ENCODE data around the gene RAB9A.

Gene RAB9A

GRCh38 chrX:13688384-13688957, 457 bp upstream of the RAB9A start:
- no peaks in the 10 kb centered on the region for H3K9me3 Mint-ChIP-seq (ENCODE audit: low read depth)
- H3K4me3 Mint-ChIP-seq, result peak overlapping the region; percentile 95
- H3K36me3 Mint-ChIP-seq, result no peaks in the 10 kb centered on the region
- H3K27me3 Mint-ChIP-seq, result no peaks in the 10 kb centered on the region
- peaks cover 57% of the 10 kb centered on the region for H3K4me1 Mint-ChIP-seq (ENCODE audit: low read depth)
- H3K27ac Mint-ChIP-seq, result peak overlapping the region; percentile 94

DNA sequence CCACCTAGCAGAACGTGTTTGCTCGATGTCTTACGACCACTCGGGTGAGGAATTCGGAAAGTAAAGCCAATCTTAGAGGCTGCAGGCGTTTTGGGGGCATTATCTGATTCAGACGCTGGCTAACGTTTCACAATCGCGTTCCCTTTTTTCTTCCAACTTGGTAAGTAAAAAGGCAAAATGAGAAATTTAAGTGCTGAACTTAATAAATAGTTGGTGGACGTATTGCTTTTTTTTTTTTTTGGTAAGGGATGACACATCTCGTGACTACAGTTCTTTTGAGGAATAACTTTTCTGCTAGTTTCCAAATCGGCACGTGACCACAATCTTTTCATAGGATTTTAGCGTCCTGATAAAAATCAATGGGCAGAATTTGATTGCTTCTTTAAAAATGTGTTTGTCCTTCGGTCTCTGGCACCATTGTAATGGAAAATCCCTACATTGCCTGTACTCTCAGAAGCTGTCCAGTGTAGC, 848 bp downstream of the RAB9A start:
- Mint-ChIP-seq H3K27me3 (no peaks in the 10 kb centered on the region), H3K27ac (peak overlapping the region; percentile 83), H3K4me3 (peak overlapping the region; percentile 95), H3K4me1 (ENCODE audit: low read depth) (peaks cover 67% of the 10 kb centered on the region), H3K36me3 (no peaks in the 10 kb centered on the region), H3K9me3 (ENCODE audit: low read depth) (no peaks in the 10 kb centered on the region)

- no peaks in the 10 kb centered on the region for H3K27me3 Mint-ChIP-seq
- peaks cover 69% of the 10 kb centered on the region for H3K4me1 Mint-ChIP-seq (ENCODE audit: low read depth)
- peak overlapping the region; percentile 95 for H3K4me3 Mint-ChIP-seq
- H3K36me3 Mint-ChIP-seq, result no peaks in the 10 kb centered on the region
- peak overlapping the region; percentile 83 for H3K27ac Mint-ChIP-seq
- no peaks in the 10 kb centered on the region for H3K9me3 Mint-ChIP-seq (ENCODE audit: low read depth)
These were observed 1.9 kb downstream of the RAB9A start for GRCh38 chrX:13690836-13691235.

- Mint-ChIP-seq H3K4me1 (ENCODE audit: low read depth) (peaks cover 73% of the 10 kb centered on the region), H3K36me3 (no peaks in the 10 kb centered on the region), H3K9me3 (ENCODE audit: low read depth) (no peaks in the 10 kb centered on the region), H3K4me3 (no peak overlapping the region), H3K27ac (peak overlapping the region; percentile 78), H3K27me3 (no peaks in the 10 kb centered on the region)
These were observed 3.0 kb downstream of the RAB9A start for GRCh38 chrX:13691841-13692371.

- H3K4me3 Mint-ChIP-seq, result peak overlapping the region; percentile 42
- H3K27me3 Mint-ChIP-seq, result no peaks in the 10 kb centered on the region
- no peaks in the 10 kb centered on the region for H3K36me3 Mint-ChIP-seq
- H3K9me3 Mint-ChIP-seq (ENCODE audit: low read depth), result no peaks in the 10 kb centered on the region
- peaks cover 73% of the 10 kb centered on the region for H3K4me1 Mint-ChIP-seq (ENCODE audit: low read depth)
- H3K27ac Mint-ChIP-seq, result peak overlapping the region; percentile 78
These were observed 3.9 kb downstream of the RAB9A start for GRCh38 chrX:13692771-13693231.

DNA sequence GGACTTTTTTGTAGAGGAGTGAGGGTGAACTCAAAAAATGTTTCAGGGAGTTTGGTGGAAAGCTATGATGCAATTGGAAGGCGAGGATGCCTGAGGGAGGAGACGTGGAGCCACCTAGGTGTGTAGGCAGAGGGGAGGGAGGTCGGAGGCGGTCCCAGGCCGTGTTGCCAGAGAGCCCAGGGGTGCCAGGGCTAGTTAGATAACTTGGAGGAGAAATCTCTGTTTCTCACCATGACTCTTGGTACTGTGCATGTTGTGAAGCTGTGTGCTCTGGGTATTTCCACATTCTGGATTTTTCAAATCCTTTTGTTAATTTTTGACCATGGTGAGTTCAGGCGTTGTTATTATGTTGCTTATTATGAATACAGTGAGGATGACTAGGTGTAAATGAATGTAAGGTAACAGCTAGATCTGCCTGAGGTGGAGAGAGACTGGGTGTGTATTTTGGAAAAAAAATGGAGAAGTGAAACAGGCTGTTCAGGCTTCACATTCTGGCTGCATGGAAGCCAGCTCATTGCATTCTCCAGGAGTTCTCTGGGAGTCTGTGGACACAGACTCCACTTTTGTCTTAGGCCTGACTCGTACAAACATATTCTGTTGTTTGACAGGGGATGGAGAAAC, 4.5 kb downstream of the RAB9A start:
- Mint-ChIP-seq H3K4me1 (ENCODE audit: low read depth) (peaks cover 67% of the 10 kb centered on the region), H3K9me3 (ENCODE audit: low read depth) (no peaks in the 10 kb centered on the region), H3K36me3 (no peaks in the 10 kb centered on the region), H3K27me3 (no peaks in the 10 kb centered on the region), H3K4me3 (peak overlapping the region; percentile 30), H3K27ac (peak overlapping the region; percentile 80)

DNA sequence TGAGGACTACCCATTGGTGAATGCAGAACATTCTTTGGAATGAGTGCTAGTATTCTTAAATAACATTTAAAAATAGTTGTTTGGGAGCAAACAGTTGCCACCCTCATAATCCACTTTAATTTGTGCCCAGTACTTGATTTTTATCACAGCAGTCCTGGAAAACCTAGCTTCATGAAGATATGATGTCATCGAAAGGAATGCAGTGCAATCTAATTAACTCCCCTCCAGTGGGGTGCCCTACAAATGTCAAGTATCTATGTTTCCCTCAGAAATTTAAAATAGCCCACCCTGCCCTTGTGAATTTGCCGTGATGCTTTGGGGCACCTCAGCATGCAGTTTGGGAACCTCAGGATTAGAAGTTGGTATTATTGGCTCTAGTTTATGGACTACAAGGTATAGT, 5.4 kb downstream of the RAB9A start:
- H3K4me1 Mint-ChIP-seq (ENCODE audit: low read depth), result peaks cover 72% of the 10 kb centered on the region
- H3K36me3 Mint-ChIP-seq, result no peaks in the 10 kb centered on the region

DNA sequence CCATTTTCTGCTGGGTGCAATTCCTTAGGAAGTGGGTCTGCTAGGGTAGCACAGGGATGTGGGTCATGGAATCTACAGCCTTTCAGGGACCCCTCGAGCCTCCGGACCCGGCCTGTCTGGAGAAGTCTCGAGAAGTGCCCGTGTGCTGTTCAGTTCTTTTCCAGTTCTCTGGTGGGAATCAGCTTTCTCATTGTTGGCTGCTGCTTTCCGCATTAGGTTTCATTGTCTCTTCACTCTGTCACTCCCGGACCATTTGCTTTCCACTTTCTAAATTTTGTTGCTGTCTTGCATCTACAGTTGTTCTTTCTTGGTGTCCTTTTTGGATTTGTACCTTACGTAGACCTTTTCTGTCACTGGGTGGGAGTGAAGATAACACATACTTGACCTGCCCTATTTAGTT, 6.1 kb downstream of the RAB9A start:
- Mint-ChIP-seq H3K36me3 (no peaks in the 10 kb centered on the region), H3K4me3 (peak overlapping the region; percentile 61), H3K9me3 (ENCODE audit: low read depth) (no peaks in the 10 kb centered on the region), H3K27ac (peak overlapping the region; percentile 64), H3K27me3 (no peaks in the 10 kb centered on the region), H3K4me1 (ENCODE audit: low read depth) (peaks cover 72% of the 10 kb centered on the region)

More for the DNA sequence above, 5.4 kb downstream of the RAB9A start:
- Mint-ChIP-seq H3K27me3 (no peaks in the 10 kb centered on the region), H3K9me3 (ENCODE audit: low read depth) (no peaks in the 10 kb centered on the region), H3K27ac (no peak overlapping the region), H3K4me3 (no peak overlapping the region)

- H3K4me3 Mint-ChIP-seq, result peak overlapping the region; percentile 61
- no peaks in the 10 kb centered on the region for H3K27me3 Mint-ChIP-seq
- peak overlapping the region; percentile 70 for H3K27ac Mint-ChIP-seq
- peaks cover 68% of the 10 kb centered on the region for H3K4me1 Mint-ChIP-seq (ENCODE audit: low read depth)
- H3K9me3 Mint-ChIP-seq (ENCODE audit: low read depth), result no peaks in the 10 kb centered on the region
- H3K36me3 Mint-ChIP-seq, result no peaks in the 10 kb centered on the region
These were observed 6.7 kb downstream of the RAB9A start for GRCh38 chrX:13695601-13696115.

- Mint-ChIP-seq H3K27ac (peak overlapping the region; percentile 6), H3K36me3 (no peaks in the 10 kb centered on the region), H3K4me1 (ENCODE audit: low read depth) (peaks cover 70% of the 10 kb centered on the region), H3K9me3 (ENCODE audit: low read depth) (no peaks in the 10 kb centered on the region), H3K27me3 (no peaks in the 10 kb centered on the region), H3K4me3 (no peak overlapping the region)
These were observed 8.5 kb downstream of the RAB9A start for GRCh38 chrX:13697455-13697854.

DNA sequence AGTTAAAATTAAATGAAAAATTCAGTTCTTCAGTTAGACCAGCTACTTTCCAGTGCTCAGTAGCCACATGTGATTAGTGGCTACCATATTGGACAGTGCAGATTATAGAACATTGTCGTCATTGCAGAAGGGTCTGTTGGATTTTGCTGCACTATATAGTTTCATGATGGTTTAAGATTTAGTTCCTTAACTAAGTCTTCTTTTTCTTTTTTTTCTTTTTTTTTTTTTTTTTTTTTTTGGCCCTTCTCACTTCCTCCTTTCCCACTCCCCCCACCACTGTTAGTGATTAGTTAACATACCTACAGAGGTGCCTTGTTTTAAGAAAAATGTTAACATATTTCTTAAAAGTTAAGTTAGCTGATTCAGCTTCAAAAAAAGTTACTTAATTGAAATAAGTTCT, 9.0 kb downstream of the RAB9A start:
- Mint-ChIP-seq H3K36me3 (no peaks in the 10 kb centered on the region), H3K4me1 (ENCODE audit: low read depth) (peaks cover 70% of the 10 kb centered on the region), H3K4me3 (no peak overlapping the region), H3K9me3 (ENCODE audit: low read depth) (no peaks in the 10 kb centered on the region), H3K27ac (no peak overlapping the region), H3K27me3 (no peaks in the 10 kb centered on the region)

- Mint-ChIP-seq H3K4me3 (no peak overlapping the region), H3K36me3 (no peaks in the 10 kb centered on the region), H3K4me1 (ENCODE audit: low read depth) (peaks cover 70% of the 10 kb centered on the region), H3K27me3 (no peaks in the 10 kb centered on the region), H3K27ac (peak overlapping the region; percentile 50), H3K9me3 (ENCODE audit: low read depth) (no peaks in the 10 kb centered on the region)
These were observed 9.5 kb downstream of the RAB9A start for GRCh38 chrX:13698432-13698831.

DNA sequence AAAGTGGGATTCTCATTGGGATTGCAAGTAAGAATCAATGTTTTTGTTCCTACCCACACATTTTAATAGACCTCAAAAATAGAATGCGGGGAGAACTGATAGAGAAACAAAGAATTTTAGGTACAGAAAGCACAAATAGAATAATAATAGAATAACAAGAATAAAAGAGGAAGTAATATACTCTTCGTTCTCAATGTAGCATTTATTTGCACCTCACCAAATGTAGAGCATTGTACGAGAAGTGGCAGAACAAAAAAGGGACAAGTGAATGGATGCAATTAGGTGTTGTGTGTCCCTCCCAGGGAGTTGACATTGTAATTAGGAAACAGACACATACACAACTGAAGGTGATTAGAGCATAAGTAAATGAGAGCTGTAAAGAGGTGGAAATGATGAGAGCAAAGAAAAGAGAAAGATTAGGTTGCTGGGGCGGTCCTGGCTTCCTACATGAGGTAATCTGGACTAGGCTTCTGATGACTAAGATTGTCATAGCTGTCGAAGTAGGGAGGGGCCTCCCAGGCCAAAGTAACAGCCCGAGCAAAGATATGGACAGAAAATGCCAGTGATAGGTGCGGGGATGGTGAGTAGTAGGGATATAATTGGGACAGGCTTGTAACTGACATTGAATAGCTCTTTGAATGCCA, 10.4 kb downstream of the RAB9A start:
- Mint-ChIP-seq H3K27ac (peak overlapping the region; percentile 70), H3K4me1 (ENCODE audit: low read depth) (peaks cover 70% of the 10 kb centered on the region), H3K4me3 (no peak overlapping the region), H3K9me3 (ENCODE audit: low read depth) (no peaks in the 10 kb centered on the region), H3K36me3 (peaks cover 2% of the 10 kb centered on the region), H3K27me3 (no peaks in the 10 kb centered on the region)

GRCh38 chrX:13700380-13700779, 11.5 kb downstream of the RAB9A start:
- Mint-ChIP-seq H3K36me3 (peaks cover 2% of the 10 kb centered on the region), H3K27ac (no peak overlapping the region), H3K27me3 (no peaks in the 10 kb centered on the region), H3K4me3 (no peak overlapping the region), H3K4me1 (ENCODE audit: low read depth) (peaks cover 64% of the 10 kb centered on the region), H3K9me3 (ENCODE audit: low read depth) (no peaks in the 10 kb centered on the region)

Data from activated naive CD8-positive, alpha-beta T cell (primary cell).